ENCODE measurements around the gene EPS8L2. TPM values are rescaled to one million over a fixed set of nuclear protein-coding genes. Genes with fewer than 3 reads are reported as not detected.

Gene EPS8L2
- total and polyA plus RNA-seq, 9 of the 15 experiments (the other 6 are each of a cell fraction or from before 2014, with no cell fraction given), result 0.75 to 17.0 (median 3.7) TPM

- H3K27me3 ChIP-seq (ENCODE audit: control insufficient read depth in 2 of 2, insufficient read depth in 2 of 2, low read length in 2 of 2), result no peaks in the 10 kb centered on the region
- DNase-seq (ENCODE audit: extremely low read depth in 1 of 4, low spot score in 3 of 4) (peak in 1 of 4 experiments; percentile 7), ATAC-seq (no peak), FAIRE-seq (no peak)
- no peaks in the 10 kb centered on the region for H3K9me1 ChIP-seq (ENCODE audit: control insufficient read depth, insufficient read depth, low read length)
- in situ Hi-C loops (cut with MboI), result no loop called here
- no peak overlapping the region; a peak in 1 of 4 replicates for H3K9ac ChIP-seq (ENCODE audit: insufficient read depth in 1 of 2, low read depth in 2 of 2, low read length in 2 of 2)
- no peak overlapping the region for H3K4me2 ChIP-seq (ENCODE audit: insufficient read depth, low read length)
- POLR2A ChIA-PET, result interaction anchor here (0.6 to 1.4 kb wide), 7 partner anchors 11 to 100 kb away, joined by 3 to 5 read pairs (median 3); partner anchors contain the start of gene TALDO1
- WGBS (ENCODE audit: insufficient coverage, low coverage, missing lambda C conversion rate), result 94% methylated on average over 12 of the region's 14 CpGs
- peaks cover 0 to 22% of the 10 kb centered on the region in 2 experiments; a peak in 1 of 5 replicates for H3K4me1 ChIP-seq (replicated peaks in 1 of 2; ENCODE audit: control insufficient read depth in 2 of 2, insufficient read depth in 2 of 2, low read length in 2 of 2)
- no peak overlapping the region for H3K4me3 ChIP-seq
- peaks cover 83% of the 10 kb centered on the region; the same call in 2 of the 3 replicates for H3K36me3 ChIP-seq (ENCODE audit: control insufficient read depth, insufficient read depth, low read length)
- intact Hi-C loops (cut with micrococcal nuclease), result no loop called here
- H3K27ac ChIP-seq (ENCODE audit: extremely low read depth, low read depth, low read length), result no peak overlapping the region
- no TSS peak for BruUV-seq (replicated peaks)
- H4K20me1 ChIP-seq (replicated peaks; ENCODE audit: control insufficient read depth, insufficient read depth, low read length), result no peaks in the 10 kb centered on the region
- H2AFZ ChIP-seq (ENCODE audit: low read depth, low read length), result no peak overlapping the region
- TF ChIP-seq ZNF445 (CRISPR knock-in tag; IDR thresholded peaks at IDR 0.05; ENCODE audit: low read depth) (no peak), XRCC3 (IDR thresholded peaks at IDR 0.05) (no peak), DIDO1 (tag; IDR thresholded peaks at IDR 0.05; ENCODE audit: low read depth) (no peak), KLF6 (CRISPR knock-in tag; IDR thresholded peaks at IDR 0.05; ENCODE audit: borderline replicate concordance) (no peak)
- TF ChIP-seq, protein P1, sequence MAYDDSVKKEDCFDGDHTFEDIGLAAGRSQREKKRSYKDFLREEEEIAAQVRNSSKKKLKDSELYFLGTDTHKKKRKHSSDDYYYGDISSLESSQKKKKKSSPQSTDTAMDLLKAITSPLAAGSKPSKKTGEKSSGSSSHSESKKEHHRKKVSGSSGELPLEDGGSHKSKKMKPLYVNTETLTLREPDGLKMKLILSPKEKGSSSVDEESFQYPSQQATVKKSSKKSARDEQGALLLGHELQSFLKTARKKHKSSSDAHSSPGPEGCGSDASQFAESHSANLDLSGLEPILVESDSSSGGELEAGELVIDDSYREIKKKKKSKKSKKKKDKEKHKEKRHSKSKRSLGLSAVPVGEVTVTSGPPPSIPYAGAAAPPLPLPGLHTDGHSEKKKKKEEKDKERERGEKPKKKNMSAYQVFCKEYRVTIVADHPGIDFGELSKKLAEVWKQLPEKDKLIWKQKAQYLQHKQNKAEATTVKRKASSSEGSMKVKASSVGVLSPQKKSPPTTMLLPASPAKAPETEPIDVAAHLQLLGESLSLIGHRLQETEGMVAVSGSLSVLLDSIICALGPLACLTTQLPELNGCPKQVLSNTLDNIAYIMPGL (CRISPR knock-in tag; IDR thresholded peaks at IDR 0.05), result no peak
- H3K9me3 ChIP-seq (replicated peaks; ENCODE audit: control insufficient read depth, insufficient read depth, low read depth, low read length), result no peaks in the 10 kb centered on the region
- H3K79me2 ChIP-seq (ENCODE audit: control insufficient read depth, insufficient read depth, low read length), result peaks cover 3% of the 10 kb centered on the region; the same call in 1 of the 3 replicates
- CTCF ChIA-PET (ENCODE audit: low intra/inter-chr PET ratio), result no interaction called here
These were observed 49.6 kb upstream of the EPS8L2 start for GRCh38 chr11:656426-656825.
